DND-41 (cell line): ENCODE measurements around the gene SKIC8.

Experiments
- ATAC-seq: fragments of 200-7000 bp; cut with Tn5 transposase; 3 replicates; pipeline ENCODE4 v1.9.1; 2021; ENCODE audit warnings: low read depth; ENCODE audit not compliant: insufficient read depth
- DNase-seq: peaks from one replicate; pipeline ENCODE4 v3.0.0-alpha.2; 2020
- H2AFZ ChIP-seq: 2 replicates; pipeline ENCODE4 v1.6.0; 2012; ENCODE audit warnings: low read depth, low read length
- H3K27ac ChIP-seq: 2 replicates; pipeline ENCODE4 v1.5.1; 2012; ENCODE audit warnings: low read length, inconsistent platforms
- H3K27me3 ChIP-seq: fragments of 200-600 bp; sonication (generic); 2 replicates; pipeline ENCODE4 v1.6.0; 2012; ENCODE audit warnings: low read length, mild to moderate bottlenecking, inconsistent platforms; ENCODE audit not compliant: insufficient read depth, poor library complexity
- H3K36me3 ChIP-seq: 2 replicates; pipeline ENCODE4 v1.5.1; 2012; ENCODE audit warnings: low read length, inconsistent platforms; ENCODE audit not compliant: insufficient read depth
- H3K4me1 ChIP-seq: 2 replicates; pipeline ENCODE4 v1.5.1; 2012; ENCODE audit warnings: mild to moderate bottlenecking, low read length; ENCODE audit not compliant: insufficient read depth
- H3K4me2 ChIP-seq: 2 replicates; pipeline ENCODE4 v1.6.0; 2012; ENCODE audit warnings: mild to moderate bottlenecking, moderate library complexity, low read length, inconsistent platforms; ENCODE audit not compliant: insufficient read depth
- H3K4me3 ChIP-seq, 2 experiments: fragments of 200-600 bp in 1 of 2; shearing (Covaris generic) in 1 of 2; 2 replicates each; pipeline ENCODE4 v1.5.1; 2012 to 2016; ENCODE audit warnings: inconsistent platforms in 2 of 2, low read length in 2 of 2, mild to moderate bottlenecking in 2 of 2, low read depth in 1 of 2, moderate library complexity in 1 of 2
- H3K79me2 ChIP-seq: 2 replicates; pipeline ENCODE4 v1.6.0; 2012; ENCODE audit warnings: low read length, inconsistent platforms; ENCODE audit not compliant: insufficient read depth
- H3K9ac ChIP-seq: 2 replicates; pipeline ENCODE4 v1.6.0; 2012; ENCODE audit warnings: low read depth, mild to moderate bottlenecking, inconsistent platforms, low read length, moderate library complexity
- H3K9me3 ChIP-seq: 2 replicates; pipeline ENCODE4 v1.5.1; 2012; ENCODE audit warnings: low read length, moderate library complexity, mild to moderate bottlenecking, inconsistent platforms; ENCODE audit not compliant: insufficient read depth, severe bottlenecking
- H4K20me1 ChIP-seq: 2 replicates; pipeline ENCODE4 v1.6.0; 2012; ENCODE audit warnings: low read length; ENCODE audit not compliant: insufficient read depth
- EZH2 ChIP-seq: IDR thresholded peaks from 3 replicates; pipeline ENCODE4 v1.6.1; 2012; ENCODE audit warnings: borderline replicate concordance, low read depth, mild to moderate bottlenecking, moderate library complexity, low read length, inconsistent platforms; ENCODE audit not compliant: severe bottlenecking
- TF ChIP-seq, protein P1 (sequence below): IDR thresholded peaks from 2 replicates; pipeline ENCODE4 v1.5.1; 2012; ENCODE audit warnings: borderline replicate concordance, low read length, moderate library complexity, mild to moderate bottlenecking; ENCODE audit not compliant: poor library complexity, severe bottlenecking; ENCODE audit errors: extremely low read depth

SKIC8 gene

DNA sequence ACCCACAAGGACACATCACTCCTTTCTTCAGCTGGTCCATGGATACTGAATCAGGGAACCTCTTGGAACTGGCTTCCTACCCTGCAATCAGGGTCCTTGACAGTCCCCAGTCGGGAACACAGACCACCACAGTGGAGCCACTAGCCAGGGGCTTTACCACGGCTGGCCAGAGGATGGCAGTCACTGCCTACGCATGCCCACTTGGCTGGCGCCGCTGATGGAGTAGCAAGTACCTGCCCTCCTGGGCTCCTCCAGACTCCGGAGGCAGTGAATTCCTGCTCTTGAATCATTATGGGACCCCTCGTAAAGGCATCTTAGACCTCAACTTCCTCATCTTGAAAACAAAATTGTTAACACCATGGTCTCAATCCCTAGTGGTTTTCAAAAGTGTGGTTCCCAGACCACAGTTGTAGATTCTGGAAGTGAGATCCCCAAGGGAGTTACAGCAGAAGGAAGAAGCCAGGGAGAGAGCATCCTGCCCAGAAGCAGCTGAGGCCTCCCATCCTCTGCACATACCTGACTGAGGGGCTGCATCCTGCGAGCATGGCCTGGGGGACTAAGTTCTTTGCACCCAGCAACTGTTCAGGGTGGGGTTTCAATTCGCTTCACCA, 9.1 kb upstream of the SKIC8 start:
- Histone ChIP-seq H3K4me1 (no peaks in the 10 kb centered on the region), H3K27ac (no peak overlapping the region), H3K79me2 (no peaks in the 10 kb centered on the region), H3K4me3 (no peak overlapping the region), H3K27me3 (peaks cover 4% of the 10 kb centered on the region), H3K4me2 (no peak overlapping the region), H3K36me3 (no peaks in the 10 kb centered on the region), H2AFZ (no peak overlapping the region; the same call in 1 of the 2 replicates), H4K20me1 (no peaks in the 10 kb centered on the region), H3K9me3 (no peaks in the 10 kb centered on the region), H3K9ac (no peak overlapping the region)
- no peak for TF ChIP-seq EZH2
- TF ChIP-seq, protein P1, sequence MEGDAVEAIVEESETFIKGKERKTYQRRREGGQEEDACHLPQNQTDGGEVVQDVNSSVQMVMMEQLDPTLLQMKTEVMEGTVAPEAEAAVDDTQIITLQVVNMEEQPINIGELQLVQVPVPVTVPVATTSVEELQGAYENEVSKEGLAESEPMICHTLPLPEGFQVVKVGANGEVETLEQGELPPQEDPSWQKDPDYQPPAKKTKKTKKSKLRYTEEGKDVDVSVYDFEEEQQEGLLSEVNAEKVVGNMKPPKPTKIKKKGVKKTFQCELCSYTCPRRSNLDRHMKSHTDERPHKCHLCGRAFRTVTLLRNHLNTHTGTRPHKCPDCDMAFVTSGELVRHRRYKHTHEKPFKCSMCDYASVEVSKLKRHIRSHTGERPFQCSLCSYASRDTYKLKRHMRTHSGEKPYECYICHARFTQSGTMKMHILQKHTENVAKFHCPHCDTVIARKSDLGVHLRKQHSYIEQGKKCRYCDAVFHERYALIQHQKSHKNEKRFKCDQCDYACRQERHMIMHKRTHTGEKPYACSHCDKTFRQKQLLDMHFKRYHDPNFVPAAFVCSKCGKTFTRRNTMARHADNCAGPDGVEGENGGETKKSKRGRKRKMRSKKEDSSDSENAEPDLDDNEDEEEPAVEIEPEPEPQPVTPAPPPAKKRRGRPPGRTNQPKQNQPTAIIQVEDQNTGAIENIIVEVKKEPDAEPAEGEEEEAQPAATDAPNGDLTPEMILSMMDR: peak; percentile 73
- DNase-seq (peak; percentile 56), ATAC-seq (peak; percentile 84)

DNA sequence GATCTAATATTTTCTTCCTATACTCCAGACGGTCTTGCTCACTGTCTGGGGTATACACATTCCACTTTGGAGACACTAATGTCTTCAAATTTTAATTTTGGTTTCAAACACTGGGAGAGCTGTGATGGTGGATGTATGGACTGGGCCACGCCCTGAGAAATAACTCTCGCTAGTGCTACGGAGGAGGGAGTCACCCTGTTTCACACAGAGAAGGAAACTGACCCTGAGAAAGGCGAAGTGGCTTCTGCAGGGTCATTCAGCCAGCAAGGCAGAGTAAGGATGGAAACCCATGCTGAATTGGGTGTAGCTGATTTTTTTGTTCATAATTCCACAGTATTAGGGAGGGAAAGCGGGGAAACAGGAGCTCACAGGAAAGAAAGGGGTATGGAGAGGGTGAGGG, 8.6 kb upstream of the SKIC8 start:
- no peaks in the 10 kb centered on the region for H3K9me3 ChIP-seq
- no peak for ATAC-seq
- no peak overlapping the region for H3K9ac ChIP-seq
- H3K36me3 ChIP-seq: no peaks in the 10 kb centered on the region
- no peak for DNase-seq
- H3K79me2 ChIP-seq: no peaks in the 10 kb centered on the region
- H3K4me3 ChIP-seq: no peak overlapping the region
- H4K20me1 ChIP-seq: no peaks in the 10 kb centered on the region
- no peak overlapping the region for H3K27ac ChIP-seq
- H3K4me1 ChIP-seq: no peaks in the 10 kb centered on the region
- TF ChIP-seq, protein P1: no peak
- TF ChIP-seq EZH2: no peak
- H3K27me3 ChIP-seq: no peaks in the 10 kb centered on the region
- no peak overlapping the region for H2AFZ ChIP-seq
- no peak overlapping the region for H3K4me2 ChIP-seq

DNA sequence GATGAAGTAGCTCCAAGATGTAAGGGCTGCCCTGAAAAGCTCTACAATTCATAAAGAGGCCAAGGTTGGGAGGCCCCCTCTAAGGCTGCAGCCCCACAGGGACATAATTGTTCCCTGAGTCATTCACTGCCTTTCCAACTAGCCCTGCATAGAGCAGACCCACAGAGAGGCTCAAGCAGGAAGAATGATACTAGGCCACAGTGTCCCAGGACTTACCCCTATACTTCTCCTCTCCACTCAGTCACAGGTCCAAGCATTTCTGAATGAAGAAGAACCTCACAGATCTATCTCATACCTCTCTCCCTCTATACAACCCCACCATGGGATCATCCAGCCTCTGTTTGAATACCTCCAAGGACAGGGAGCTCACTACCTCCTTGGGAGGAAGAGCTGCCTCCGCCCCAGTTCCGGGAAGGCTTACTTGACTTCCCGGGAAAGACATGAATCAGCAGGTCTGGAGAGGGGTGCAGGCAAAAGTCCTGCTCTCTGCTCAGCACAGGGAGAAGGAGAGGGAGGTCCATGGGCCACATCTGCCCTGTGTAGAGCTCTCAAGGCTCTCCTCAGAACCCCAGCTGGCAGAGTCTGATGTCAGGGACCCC, 6.9 kb upstream of the SKIC8 start:
- no peak overlapping the region for H2AFZ ChIP-seq
- DNase-seq: no peak

More for the DNA sequence above, 6.9 kb upstream of the SKIC8 start:
- no peaks in the 10 kb centered on the region for H3K9me3 ChIP-seq
- H3K4me1 ChIP-seq: no peaks in the 10 kb centered on the region
- no peak for ATAC-seq
- no peak overlapping the region for H3K4me2 ChIP-seq
- no peaks in the 10 kb centered on the region for H4K20me1 ChIP-seq
- TF ChIP-seq, protein P1: no peak
- no peak for TF ChIP-seq EZH2
- H3K9ac ChIP-seq: no peak overlapping the region
- no peaks in the 10 kb centered on the region for H3K36me3 ChIP-seq
- no peaks in the 10 kb centered on the region for H3K79me2 ChIP-seq
- no peaks in the 10 kb centered on the region for H3K27me3 ChIP-seq
- H3K27ac ChIP-seq: no peak overlapping the region
- no peak overlapping the region for H3K4me3 ChIP-seq
